Ramos (cell line): ENCODE results near the gene NHEJ1.
"Not testable (repeated sequence)": the region's sequence is repeated elsewhere in the genome, so short reads cannot be mapped to it uniquely, and the experiment has no call there.

Experiments
- in situ Hi-C: fragments of 300-500 bp; cut with MboI; formaldehyde crosslinking; loops from one replicate; pipeline ENCODE4 v1.14.3; 2022; ENCODE audit warnings: low sequenced_read_pairs; ENCODE audit not compliant: unreplicated experiment

NHEJ1 gene

DNA sequence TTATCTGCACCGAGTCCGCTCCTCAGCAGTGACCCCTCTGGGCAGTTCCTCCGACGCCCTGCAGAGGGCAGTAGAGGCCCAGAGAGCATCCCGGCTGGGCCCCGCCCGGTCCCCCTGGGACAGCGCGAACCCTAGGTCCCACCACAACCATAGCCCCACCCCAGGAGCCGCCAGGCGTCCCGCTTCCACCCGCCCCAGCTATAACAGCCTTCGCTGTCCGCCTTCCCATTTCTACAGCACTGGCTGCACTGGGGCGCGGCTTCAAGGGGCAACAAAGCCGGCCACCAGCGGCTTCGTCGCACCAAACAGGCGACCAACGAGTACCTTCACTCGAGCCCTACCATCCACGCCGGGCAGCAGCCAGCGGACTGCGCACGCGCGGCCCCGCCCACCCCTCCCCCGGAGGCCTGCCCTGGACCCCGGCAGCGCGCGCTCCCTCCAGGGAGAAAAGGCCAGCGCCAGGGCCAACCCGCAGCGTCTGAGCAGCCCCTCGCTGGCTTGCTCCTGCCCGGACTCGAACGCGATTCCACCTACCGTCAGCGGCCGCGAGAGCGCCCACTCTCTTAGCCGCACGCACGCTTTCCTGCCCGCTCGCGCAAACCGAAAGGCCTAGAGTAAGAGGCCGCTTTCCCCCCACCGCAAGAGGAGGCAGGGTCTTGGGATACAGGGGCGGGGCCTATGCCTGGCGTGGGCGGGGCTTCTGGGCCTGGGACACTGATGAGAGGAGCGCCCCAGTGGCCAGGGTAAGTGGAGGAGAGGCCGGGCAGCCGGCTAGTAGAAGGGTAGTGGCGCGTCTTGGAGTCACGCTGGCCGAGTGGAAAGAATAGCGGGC lies at the start of gene NHEJ1:
NHEJ1 (minus strand) TSS at position 630 of the 832 bp plus-strand sequence. CDS start 2,453 bp downstream, outside the sequence.
- in situ Hi-C loops: loop anchor here (5.0 kb wide), 1 partner anchor 137 kb away; no protein-coding TSS in a partner anchor

- in situ Hi-C loops: loop anchor here (5.0 kb wide), 1 partner anchor 37 kb away; the partner anchor contains the start of gene SLC23A3
Observed at GRCh38 chr2:219209236-219210195, 48.9 kb upstream of the NHEJ1 start.

DNA sequence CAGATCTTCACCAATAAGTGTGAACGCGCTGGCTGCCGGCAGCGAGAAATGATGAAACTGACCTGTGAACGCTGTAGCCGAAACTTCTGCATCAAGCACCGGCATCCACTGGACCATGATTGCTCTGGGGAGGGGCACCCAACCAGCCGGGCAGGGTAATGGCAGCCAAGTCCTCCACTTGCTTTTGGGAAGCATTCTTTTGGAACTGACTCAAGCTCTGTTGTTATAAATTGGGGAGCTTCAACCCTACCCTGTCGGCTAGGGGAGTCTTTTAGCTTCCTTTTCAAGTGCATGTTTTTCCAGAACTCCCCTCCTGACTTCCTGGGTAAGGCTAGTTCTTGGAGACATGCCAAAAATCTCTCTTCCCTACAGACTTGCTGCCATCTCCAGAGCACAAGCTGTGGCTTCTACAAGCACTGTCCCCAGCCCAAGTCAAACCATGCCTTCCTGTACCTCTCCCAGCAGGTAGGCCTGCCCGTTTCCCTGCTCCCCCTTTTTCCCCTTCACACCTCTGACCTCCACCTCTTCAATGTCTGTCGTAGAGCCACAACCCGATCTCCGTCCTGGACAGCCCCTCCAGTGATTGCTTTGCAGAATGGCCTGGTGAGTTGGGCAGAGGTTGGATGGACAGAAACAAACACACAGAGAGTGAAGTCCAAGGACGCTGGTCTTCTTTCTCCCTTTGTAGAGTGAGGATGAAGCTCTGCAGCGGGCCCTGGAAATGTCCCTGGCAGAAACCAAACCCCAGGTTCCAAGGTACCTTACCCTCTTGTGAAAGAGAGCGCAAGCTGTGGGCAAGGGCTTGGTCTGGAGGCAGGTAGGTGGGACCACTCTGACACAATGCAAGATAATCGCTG lies 47.5 kb upstream of the NHEJ1 start:
- in situ Hi-C loops: loop anchor here (5.0 kb wide), 1 partner anchor 36 kb away; the partner anchor contains the start of gene SLC23A3

DNA sequence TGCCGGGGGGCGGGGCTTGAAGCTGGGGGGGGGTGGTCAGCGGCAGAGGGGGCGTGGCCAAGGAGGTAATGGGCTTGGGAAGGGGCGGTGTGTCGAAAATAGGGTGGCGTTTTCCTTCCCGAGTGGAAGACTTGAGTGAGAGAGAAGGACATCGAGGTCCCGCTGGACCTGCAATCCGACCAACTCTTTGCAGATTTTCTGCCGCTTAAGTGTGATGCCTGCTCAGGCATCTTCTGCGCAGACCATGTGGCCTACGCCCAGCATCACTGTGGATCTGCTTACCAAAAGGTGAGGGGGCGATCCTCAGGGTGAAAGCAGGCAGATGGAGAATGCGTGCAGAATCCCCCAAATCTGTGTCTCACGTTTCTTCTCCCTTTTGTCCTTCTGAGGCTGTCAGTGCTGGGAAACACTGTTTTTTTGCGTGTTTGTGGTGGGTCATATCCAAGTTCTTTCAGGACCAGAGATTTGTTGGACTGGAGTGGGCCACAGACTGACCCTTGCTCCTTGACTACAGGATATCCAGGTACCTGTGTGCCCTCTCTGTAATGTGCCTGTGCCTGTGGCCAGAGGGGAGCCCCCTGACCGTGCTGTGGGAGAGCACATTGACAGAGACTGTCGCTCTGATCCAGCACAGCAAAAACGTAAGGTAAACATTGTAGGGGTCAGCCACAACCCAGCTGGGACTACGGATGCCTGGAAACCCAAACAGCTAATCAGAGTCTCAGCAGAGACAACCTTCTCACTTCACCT lies 46.7 kb upstream of the NHEJ1 start:
- in situ Hi-C loops: loop anchor here (5.0 kb wide), 1 partner anchor 35 kb away; the partner anchor contains the start of gene SLC23A3

GRCh38 chr2:219206328-219207133 lies 45.9 kb upstream of the NHEJ1 start, which contains the start of gene ZFAND2B:
ZFAND2B (plus strand) TSS chr2:219206782; CDS start chr2:219206988, 206 bp downstream.
- in situ Hi-C loops: loop anchor here (5.0 kb wide), 1 partner anchor 34 kb away; the partner anchor contains the start of gene SLC23A3

GRCh38 chr2:219205981-219206327 lies 45.3 kb upstream of the NHEJ1 start:
- in situ Hi-C loops: loop anchor here (5.0 kb wide), 1 partner anchor 34 kb away; the partner anchor contains the start of gene SLC23A3

GRCh38 chr2:219205165-219205538 lies 44.5 kb upstream of the NHEJ1 start:
- in situ Hi-C loops: loop anchor here (5.0 kb wide), 1 partner anchor 33 kb away; the partner anchor contains the start of gene SLC23A3

- in situ Hi-C loops: loop anchor here (5.0 kb wide), 1 partner anchor 32 kb away; the partner anchor contains the start of gene SLC23A3
Observed at GRCh38 chr2:219204425-219205164, 44.0 kb upstream of the NHEJ1 start.

GRCh38 chr2:219201331-219201730 lies 40.7 kb upstream of the NHEJ1 start:
- in situ Hi-C loops: not testable (repeated sequence)

- in situ Hi-C loops: not testable (repeated sequence)
Observed at GRCh38 chr2:219200502-219201326, 40.1 kb upstream of the NHEJ1 start.

DNA sequence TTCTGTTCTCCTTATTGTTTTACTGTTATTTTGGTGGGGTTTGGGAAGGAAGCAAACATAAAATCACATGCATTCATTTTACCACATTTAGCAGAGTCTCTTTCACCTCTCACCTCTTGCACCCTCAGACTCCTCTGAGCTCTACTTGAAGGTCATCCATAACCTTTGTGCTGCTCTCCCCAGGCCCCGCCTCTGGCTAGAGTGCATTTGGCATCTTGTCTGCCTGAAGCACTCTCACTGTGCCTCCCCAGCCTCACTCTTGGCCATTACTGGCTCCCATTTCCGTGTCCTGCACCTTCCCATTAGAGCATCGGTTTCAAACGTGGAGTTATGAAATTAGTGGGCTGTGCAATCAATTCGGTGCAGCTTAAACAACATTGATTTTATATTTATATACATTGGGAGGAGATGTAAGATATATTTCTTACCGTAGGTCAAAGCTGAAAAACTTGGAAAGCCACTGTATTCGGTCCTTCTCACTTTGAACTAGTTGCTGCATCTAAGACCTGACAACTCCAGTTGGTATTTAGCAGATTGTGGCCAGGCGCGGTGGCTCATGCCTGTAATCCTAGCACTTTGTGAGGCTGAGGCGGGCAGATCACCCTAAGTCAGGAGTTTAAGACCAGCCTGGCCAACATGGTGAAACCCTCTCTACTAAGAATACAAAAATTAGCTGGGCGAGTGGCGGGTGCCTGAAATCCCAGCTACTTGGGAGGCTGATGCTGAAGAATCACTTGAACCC lies 39.0 kb upstream of the NHEJ1 start:
- in situ Hi-C loops: no loop called here

GRCh38 chr2:219198974-219199373 lies 38.4 kb upstream of the NHEJ1 start:
- in situ Hi-C loops: no loop called here

- in situ Hi-C loops: no loop called here
Observed at GRCh38 chr2:219197388-219197787, 36.8 kb upstream of the NHEJ1 start.

DNA sequence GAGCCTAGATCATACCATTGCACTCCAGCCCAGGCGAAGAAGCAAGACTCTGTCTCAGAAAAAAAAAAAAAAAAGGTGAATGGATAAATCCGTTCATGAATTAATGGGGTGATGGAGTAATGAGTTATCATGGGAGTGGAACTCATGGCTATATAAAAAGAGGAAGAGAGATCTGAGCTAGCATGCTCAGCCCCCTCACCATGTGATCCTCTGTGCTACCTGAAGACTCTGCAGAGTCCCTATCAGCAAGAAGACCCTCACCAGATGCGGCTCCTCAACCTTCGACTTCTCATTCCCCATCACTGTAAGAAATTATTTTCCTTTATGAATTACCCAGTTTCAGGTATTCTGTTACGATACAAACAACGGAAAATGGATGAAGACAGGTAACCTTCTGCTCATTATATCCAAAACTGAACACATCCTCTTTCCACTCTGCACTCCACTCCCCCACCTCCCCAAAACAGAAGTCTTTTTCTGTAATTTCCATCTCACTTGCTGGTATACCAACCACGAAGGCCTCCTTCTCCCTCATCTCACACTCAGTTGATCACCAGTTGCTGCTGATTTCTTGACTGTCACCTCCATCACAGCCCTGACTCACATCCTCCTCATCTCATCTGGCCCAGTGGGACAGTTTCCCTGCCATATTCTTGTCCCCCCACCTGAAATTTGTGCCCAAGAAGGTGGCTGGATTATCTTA lies 26.3 kb upstream of the NHEJ1 start:
- in situ Hi-C loops: no loop called here

DNA sequence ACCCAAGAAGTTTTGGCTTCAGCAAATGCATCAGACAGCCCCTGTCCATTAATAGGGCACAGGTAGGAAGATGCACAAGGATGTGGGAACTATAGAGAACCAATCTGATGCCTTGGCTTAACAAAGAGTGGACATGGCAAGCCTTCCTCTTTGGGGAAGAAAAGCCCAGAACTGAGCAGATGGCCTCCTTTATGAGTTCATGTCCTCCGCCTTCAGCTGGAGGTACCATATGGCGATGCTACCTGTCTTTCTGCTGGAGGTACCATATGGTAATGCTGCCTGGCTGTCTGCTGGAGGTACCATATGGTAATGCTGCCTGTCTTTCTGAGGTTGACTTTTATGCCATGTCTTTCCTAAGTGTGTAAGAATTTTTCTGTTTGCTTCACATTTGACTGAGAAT lies 23.5 kb upstream of the NHEJ1 start:
- in situ Hi-C loops: no loop called here
